K562 (cell line): ENCODE data around the gene ADGRB3. TPM values are rescaled to one million over a fixed set of nuclear protein-coding genes. Genes with fewer than 3 reads are reported as not detected.

Experiments
- ATAC-seq: fragments of 200-7000 bp; cut with Tn5 transposase; 3 replicates; pipeline ENCODE4 v1.9.1; 2020; ENCODE audit warnings: moderate library complexity
- BruUV-seq: library from RNA; stranded (reverse); fragments of 400-500 nt; replicated peaks from 2 replicates; lab custom pipeline; 2021; lab: Mats Ljungman, UMichigan
- CTCF ChIA-PET: fragments of 300-600 bp; formaldehyde crosslinking; extraction: SDS; loops from one replicate; lab custom pipeline; 2021; ENCODE audit warnings: low intra/inter-chr PET ratio; lab: Yijun Ruan, JAX
- POLR2A ChIA-PET: fragments of 300-600, 350-650 bp; sonication (Branson Sonifier 250); formaldehyde crosslinking; extraction: SDS; loops from one replicate; lab custom pipeline; 2021; ENCODE audit warnings: antibody characterized with exemption, inconsistent platforms; lab: Yijun Ruan, JAX
- DNase-seq, 4 experiments: peaks; one replicate each; pipeline versions ENCODE4 v3.0.0 to v3.0.0-alpha.2; 2011 to 2018; ENCODE audit warnings: low spot score in 3 of 4, mixed read lengths in 3 of 4; ENCODE audit errors: extremely low read depth in 1 of 4
- FAIRE-seq: peaks from 2 replicates; lab custom pipeline; 2011; peaks lifted over from hg19 to GRCh38; lab: Jason Lieb, UNC
- H2AFZ ChIP-seq: 2 replicates; pipeline ENCODE4 v1.6.0; 2011; ENCODE audit warnings: low read depth, low read length, control low read depth, inconsistent platforms
- H3K27ac ChIP-seq: fragments of 200-600 bp; 3 replicates; pipeline ENCODE4 v1.8.0; 2011; ENCODE audit warnings: low read depth, mild to moderate bottlenecking, control low read depth, inconsistent platforms, low read length, moderate library complexity, mixed read lengths; ENCODE audit errors: extremely low read depth
- H3K27me3 ChIP-seq, 2 experiments: fragments of 300-600 bp in 1 of 2; 2 replicates in 1 of 2; 3 replicates in 1 of 2; pipeline versions ENCODE4 v1.6.0 to v1.8.0; 2011; ENCODE audit warnings: inconsistent platforms in 2 of 2, low read length in 2 of 2, mild to moderate bottlenecking in 1 of 2, mixed read lengths in 1 of 2, moderate library complexity in 1 of 2; ENCODE audit not compliant: control insufficient read depth in 2 of 2, insufficient read depth in 2 of 2
- H3K36me3 ChIP-seq: fragments of 300-600 bp; 3 replicates; pipeline ENCODE4 v1.8.0; 2011; ENCODE audit warnings: mild to moderate bottlenecking, low read length, inconsistent platforms; ENCODE audit not compliant: control insufficient read depth, insufficient read depth
- H3K4me1 ChIP-seq, 2 experiments: fragments of 200-600 bp in 1 of 2; replicated peaks in 1 of 2; 2 replicates in 1 of 2; 3 replicates in 1 of 2; pipeline versions ENCODE4 v1.5.1 to v1.8.0; 2011; ENCODE audit warnings: inconsistent platforms in 2 of 2, low read length in 2 of 2, mild to moderate bottlenecking in 1 of 2, mixed read lengths in 1 of 2, moderate library complexity in 1 of 2; ENCODE audit not compliant: control insufficient read depth in 2 of 2, insufficient read depth in 2 of 2
- H3K4me2 ChIP-seq: 2 replicates; pipeline ENCODE4 v1.6.1; 2011; ENCODE audit warnings: low read length, control low read depth, inconsistent platforms, mixed read lengths; ENCODE audit not compliant: insufficient read depth
- H3K4me3 ChIP-seq: fragments of 200-600 bp; sonication (generic), shearing (Covaris generic); 2 replicates; pipeline ENCODE4 v1.5.1; 2016; ENCODE audit warnings: control low read depth, inconsistent platforms
- H3K79me2 ChIP-seq: fragments of 200-600 bp; 3 replicates; pipeline ENCODE4 v1.8.0; 2011; ENCODE audit warnings: low read length, inconsistent platforms; ENCODE audit not compliant: control insufficient read depth, insufficient read depth
- H3K9ac ChIP-seq, 2 experiments: 2 replicates each; pipeline versions ENCODE4 v1.6.0 to v1.6.1; 2011; ENCODE audit warnings: low read depth in 2 of 2, low read length in 2 of 2, control low read depth in 1 of 2, inconsistent platforms in 1 of 2, mild to moderate bottlenecking in 1 of 2, mixed read lengths in 1 of 2; ENCODE audit not compliant: insufficient read depth in 1 of 2
- H3K9me1 ChIP-seq: one replicate; pipeline ENCODE4 v1.6.0; 2011; ENCODE audit warnings: inconsistent platforms, mild to moderate bottlenecking, low read length, moderate library complexity; ENCODE audit not compliant: control insufficient read depth, insufficient read depth
- H3K9me3 ChIP-seq: replicated peaks from 2 replicates; pipeline ENCODE4 v1.5.1; 2011; ENCODE audit warnings: low read depth, low read length, inconsistent platforms; ENCODE audit not compliant: control insufficient read depth, insufficient read depth
- H4K20me1 ChIP-seq: replicated peaks from 2 replicates; pipeline ENCODE4 v1.6.1; 2011; ENCODE audit warnings: low read length, inconsistent platforms, mixed read lengths; ENCODE audit not compliant: control insufficient read depth, insufficient read depth
- DEAF1 ChIP-seq: fragments of 450-650 bp; formaldehyde crosslinking; IDR thresholded peaks from 2 replicates; pipeline ENCODE4 v1.4.0; 2020; ENCODE audit warnings: mild to moderate bottlenecking, moderate library complexity
- RREB1 ChIP-seq: fragments of 250-450 bp; sonication (Bioruptor Pico); IDR thresholded peaks from 2 replicates; pipeline ENCODE4 v1.4.0; 2020
- STAT5B ChIP-seq: fragments of 250-450 bp; sonication (Bioruptor Pico); IDR thresholded peaks from 2 replicates; pipeline ENCODE4 v1.8.0; 2021; ENCODE audit warnings: mild to moderate bottlenecking, inconsistent platforms
- ZNF263 ChIP-seq: sonication (generic); formaldehyde crosslinking; IDR thresholded peaks from 2 replicates; pipeline ENCODE4 v1.8.0; 2022; ENCODE audit warnings: mild to moderate bottlenecking, missing genetic modification reagents, borderline replicate concordance
- WGBS: fragments of 100-300 bp; shearing (Covaris generic); methylation state at CpG from one replicate; pipeline ENCODE4 v1.1.6; 2016; ENCODE audit warnings: low coverage, mixed read lengths; ENCODE audit not compliant: insufficient coverage; ENCODE audit errors: missing lambda C conversion rate; 5-methylcytosine and 5-hydroxymethylcytosine counted together
- in situ Hi-C: fragments of 300-500 bp; cut with MboI; formaldehyde crosslinking; loops from 4 replicates; pipeline ENCODE4 v1.15.0; 2018; ENCODE audit warnings: inconsistent platforms, mixed read lengths
- intact Hi-C: fragments of 100-400 bp; cut with micrococcal nuclease; formaldehyde crosslinking; loops from 2 replicates; pipeline ENCODE4 v1.14.2; 2022
- polyA plus RNA-seq, 8 experiments: library from polyadenylated mRNA; depleted of rRNA in 4 of 8; stranded (reverse) in 5 of 8; unstranded in 3 of 8; fragments of >200 nt; fragmentation: Nextera tagmentation in 2 of 8; fragmentation: Illumina TruSeq in 1 of 8; extraction: Ambion mirVana in 2 of 8; extraction: Trizol in 1 of 8; gene quantifications; 2 replicates each; pipeline versions ENCODE4 v1.2.1 to v1.2.3, GENCODE V29; 2011 to 2014; ENCODE audit warnings: inconsistent platforms in 1 of 8, missing spikeins in 1 of 8
- total RNA-seq, 7 experiments: library from RNA; depleted of rRNA in 6 of 7; stranded (reverse); fragments of >200 nt in 6 of 7; fragmentation: Illumina TruSeq in 2 of 7; extraction: Trizol in 2 of 7; gene quantifications; 2 replicates each; pipeline versions ENCODE4 v1.2.1 to v1.2.3, GENCODE V29; 2011 to 2021; ENCODE audit warnings: low replicate concordance in 1 of 7
- TF ChIP-seq, protein P1 (sequence below), 3 experiments: IDR thresholded peaks in 2 of 3; conservative IDR thresholded peaks in 1 of 3; 2 replicates each; pipeline ENCODE4 v1.5.1; 2011 to 2012; ENCODE audit warnings: low read length in 3 of 3, mild to moderate bottlenecking in 3 of 3, control low read depth in 2 of 3, improper control_type of control experiment in 1 of 3, inconsistent platforms in 1 of 3, low read depth in 1 of 3, mixed read lengths in 1 of 3, moderate library complexity in 1 of 3; ENCODE audit not compliant: insufficient read depth in 2 of 3

The ADGRB3 gene
- total and polyA plus RNA-seq, 9 of the 15 experiments (the other 6 are each of a cell fraction or from before 2014, with no cell fraction given): 0.90 to 7.8 (median 2.4) TPM

GRCh38 chr6:68975816-68976215 lies 340.7 kb downstream of the ADGRB3 start (continued):
- TF ChIP-seq RREB1 (CRISPR knock-in tag) (no peak), ZNF263 (no peak), STAT5B (CRISPR knock-in tag) (no peak)

DNA sequence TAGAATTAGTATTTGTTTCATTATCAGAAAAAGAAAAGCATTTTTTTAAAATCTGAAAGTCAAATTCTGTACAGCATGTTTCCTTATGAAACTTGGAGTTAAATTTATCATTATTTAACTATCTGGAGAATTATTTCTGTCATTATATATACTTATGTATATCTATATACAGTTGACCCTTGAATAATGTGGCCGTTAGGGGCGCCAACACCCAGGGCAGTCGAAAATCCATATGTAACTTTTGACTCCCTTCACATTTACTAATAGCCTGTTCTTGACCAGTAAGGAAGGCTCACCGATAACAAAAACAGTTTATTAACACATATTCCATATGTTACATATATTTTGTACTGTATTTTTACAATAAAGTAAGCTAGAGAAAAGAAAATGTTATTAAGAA lies 341.2 kb downstream of the ADGRB3 start:
- H3K9me1 ChIP-seq: no peaks in the 10 kb centered on the region
- H3K4me3 ChIP-seq: no peak overlapping the region
- H3K9me3 ChIP-seq: no peaks in the 10 kb centered on the region
- 12% methylated on average over 4 of the region's 4 CpGs for WGBS
- BruUV-seq: no TSS peak
- intact Hi-C loops (loop anchor here (10.0 kb wide), 2 partner anchors 129 to 499 kb away; no protein-coding TSS in a partner anchor), in situ Hi-C loops (no loop called here)
- no peaks in the 10 kb centered on the region for H3K36me3 ChIP-seq
- DNase-seq (peak in 2 of 4 experiments; percentile 10 to 23), FAIRE-seq (no peak), ATAC-seq (peak; percentile 75)
- H3K27ac ChIP-seq: no peak overlapping the region
- ChIA-PET CTCF (no interaction called here), POLR2A (no interaction called here)
- no peaks in the 10 kb centered on the region for H3K4me1 ChIP-seq
- H2AFZ ChIP-seq: no peak overlapping the region
- no peaks in the 10 kb centered on the region for H4K20me1 ChIP-seq
- H3K9ac ChIP-seq: no peak overlapping the region
- no peaks in the 10 kb centered on the region for H3K27me3 ChIP-seq
- no peak for TF ChIP-seq DEAF1 (CRISPR knock-in tag)
- TF ChIP-seq, protein P1, sequence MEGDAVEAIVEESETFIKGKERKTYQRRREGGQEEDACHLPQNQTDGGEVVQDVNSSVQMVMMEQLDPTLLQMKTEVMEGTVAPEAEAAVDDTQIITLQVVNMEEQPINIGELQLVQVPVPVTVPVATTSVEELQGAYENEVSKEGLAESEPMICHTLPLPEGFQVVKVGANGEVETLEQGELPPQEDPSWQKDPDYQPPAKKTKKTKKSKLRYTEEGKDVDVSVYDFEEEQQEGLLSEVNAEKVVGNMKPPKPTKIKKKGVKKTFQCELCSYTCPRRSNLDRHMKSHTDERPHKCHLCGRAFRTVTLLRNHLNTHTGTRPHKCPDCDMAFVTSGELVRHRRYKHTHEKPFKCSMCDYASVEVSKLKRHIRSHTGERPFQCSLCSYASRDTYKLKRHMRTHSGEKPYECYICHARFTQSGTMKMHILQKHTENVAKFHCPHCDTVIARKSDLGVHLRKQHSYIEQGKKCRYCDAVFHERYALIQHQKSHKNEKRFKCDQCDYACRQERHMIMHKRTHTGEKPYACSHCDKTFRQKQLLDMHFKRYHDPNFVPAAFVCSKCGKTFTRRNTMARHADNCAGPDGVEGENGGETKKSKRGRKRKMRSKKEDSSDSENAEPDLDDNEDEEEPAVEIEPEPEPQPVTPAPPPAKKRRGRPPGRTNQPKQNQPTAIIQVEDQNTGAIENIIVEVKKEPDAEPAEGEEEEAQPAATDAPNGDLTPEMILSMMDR (IDR thresholded peaks at IDR 0.05 in 2 of 3, conservative IDR thresholded peaks at IDR 0.05 in 1 of 3; ENCODE audit: insufficient read depth in 2 of 3, low read depth in 1 of 3, low read length in 3 of 3): peak in 2 of 3 experiments; percentile 36 to 51; a peak in 3 of 6 replicates
- no peaks in the 10 kb centered on the region for H3K79me2 ChIP-seq
- no peak overlapping the region for H3K4me2 ChIP-seq
